Amygdala (tissue), 56 donors: Measurements from ENCODE around the gene SETD7.
"Not testable (repeated sequence)": the region's sequence is repeated elsewhere in the genome, so short reads cannot be mapped to it uniquely, and the experiment has no call there.

Experiments
- DNase-seq, 56 donors: peaks; one replicate each; lab custom pipeline; 2025; lab: John Stamatoyannopoulos, UW

Gene SETD7

GRCh38 chr4:139476363-139476762 is 79.7 kb downstream of the SETD7 start:
- no peak for DNase-seq

- DNase-seq, result no peak
These were observed 83.2 kb downstream of the SETD7 start for GRCh38 chr4:139472852-139473251.

- DNase-seq, result no peak
These were observed 84.9 kb downstream of the SETD7 start for GRCh38 chr4:139470997-139471665.

DNA sequence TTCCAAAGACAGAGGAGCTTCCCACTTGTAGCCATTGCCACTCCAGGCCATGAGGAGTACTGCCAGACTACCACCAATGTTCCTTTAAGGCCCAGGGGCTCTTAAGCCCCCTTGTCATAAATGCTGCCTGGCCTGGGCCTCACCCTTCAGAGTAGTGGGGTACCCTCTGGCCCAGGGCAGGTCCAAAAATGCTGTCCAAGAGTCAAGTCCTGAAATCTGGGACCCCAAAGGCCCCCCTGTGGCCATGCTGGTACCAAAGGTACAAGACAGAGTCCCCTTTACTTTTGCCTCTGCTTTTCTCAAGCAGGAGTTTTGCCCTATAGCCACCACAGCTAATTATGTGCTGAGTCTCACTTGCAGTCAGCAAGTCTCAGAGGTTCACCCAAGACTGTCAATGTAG is 85.7 kb downstream of the SETD7 start:
- no peak for DNase-seq

DNA sequence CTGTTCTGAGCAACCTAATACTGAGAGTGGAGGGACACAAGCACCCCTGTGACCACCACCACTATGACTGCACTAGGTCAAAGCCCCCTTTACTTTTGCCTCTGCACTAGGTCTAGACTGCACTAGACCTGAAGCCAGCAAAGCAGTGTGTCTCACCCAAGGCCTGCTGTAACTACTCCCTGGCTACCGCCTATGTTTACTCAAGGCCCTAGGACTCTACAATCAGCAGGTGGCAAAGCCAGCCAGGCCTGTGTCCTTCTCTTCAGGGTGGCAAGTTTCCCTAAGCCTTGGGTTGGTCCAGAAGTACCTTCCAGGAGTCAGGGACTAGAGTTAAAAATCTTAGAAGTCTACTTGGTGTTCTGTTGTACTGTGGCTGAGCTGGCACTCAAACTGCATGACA is 86.2 kb downstream of the SETD7 start:
- DNase-seq, result no peak

GRCh38 chr4:139469216-139469615 is 86.8 kb downstream of the SETD7 start:
- no peak for DNase-seq

GRCh38 chr4:139468756-139469155 is 87.3 kb downstream of the SETD7 start:
- DNase-seq, result not testable (repeated sequence)

GRCh38 chr4:139465922-139466321 is 90.1 kb downstream of the SETD7 start:
- no peak for DNase-seq

- DNase-seq, result not testable (repeated sequence)
These were observed 91.5 kb downstream of the SETD7 start for GRCh38 chr4:139464512-139464911.

GRCh38 chr4:139461022-139461628 is 94.9 kb downstream of the SETD7 start:
- DNase-seq, result no peak

GRCh38 chr4:139460565-139460964 is 95.5 kb downstream of the SETD7 start:
- no peak for DNase-seq

DNA sequence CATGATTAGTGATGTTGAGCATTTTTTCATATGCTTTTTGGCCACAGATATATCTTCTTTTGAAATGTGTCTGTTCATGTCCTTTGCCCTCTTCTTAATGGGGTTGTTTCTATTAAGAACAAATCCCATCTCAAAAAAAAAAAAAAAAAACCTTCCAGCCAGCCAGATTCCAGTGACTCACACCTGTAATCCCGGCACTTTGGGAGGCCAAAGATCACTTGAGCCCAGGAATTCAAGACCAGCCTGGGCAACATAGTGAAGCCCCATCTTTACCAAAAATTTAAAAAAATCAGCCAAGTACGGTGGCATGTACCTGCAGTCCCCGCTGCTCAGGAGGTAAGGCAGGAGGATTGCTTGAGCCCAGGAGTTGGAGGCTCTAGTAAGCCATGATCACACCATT is 97.0 kb downstream of the SETD7 start:
- no peak for DNase-seq

- no peak for DNase-seq
These were observed 97.5 kb downstream of the SETD7 start for GRCh38 chr4:139458543-139458942.

DNA sequence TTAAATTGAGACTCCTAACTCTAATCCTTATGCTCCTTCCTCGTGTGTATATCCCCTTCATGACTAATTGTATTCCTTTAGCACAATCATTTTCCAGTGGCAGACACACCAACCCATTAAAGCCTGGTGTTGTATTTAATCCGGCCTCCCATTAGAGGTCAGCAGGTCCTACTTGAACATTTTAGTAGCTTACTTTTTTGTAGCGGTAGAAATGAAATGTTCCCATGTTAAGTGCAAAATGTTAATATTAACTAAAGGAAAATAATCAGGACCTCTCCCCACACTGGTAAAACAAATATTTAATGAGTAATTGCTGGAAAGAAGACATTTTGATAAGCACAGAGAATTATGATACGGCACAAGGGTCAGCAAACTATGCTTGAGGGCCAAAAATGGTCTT is 98.7 kb downstream of the SETD7 start:
- DNase-seq, result no peak

GRCh38 chr4:139455126-139455538 is 100.9 kb downstream of the SETD7 start:
- DNase-seq, result peak in 1 of 56 donors; percentile 3

GRCh38 chr4:139454111-139455045 is 101.6 kb downstream of the SETD7 start, which contains the start of gene RAB33B:
RAB33B (plus strand) TSS chr4:139454121; CDS start chr4:139454196, 75 bp downstream.
- peak in 4 of 56 donors; percentile 43 to 66 (median 53) for DNase-seq

DNA sequence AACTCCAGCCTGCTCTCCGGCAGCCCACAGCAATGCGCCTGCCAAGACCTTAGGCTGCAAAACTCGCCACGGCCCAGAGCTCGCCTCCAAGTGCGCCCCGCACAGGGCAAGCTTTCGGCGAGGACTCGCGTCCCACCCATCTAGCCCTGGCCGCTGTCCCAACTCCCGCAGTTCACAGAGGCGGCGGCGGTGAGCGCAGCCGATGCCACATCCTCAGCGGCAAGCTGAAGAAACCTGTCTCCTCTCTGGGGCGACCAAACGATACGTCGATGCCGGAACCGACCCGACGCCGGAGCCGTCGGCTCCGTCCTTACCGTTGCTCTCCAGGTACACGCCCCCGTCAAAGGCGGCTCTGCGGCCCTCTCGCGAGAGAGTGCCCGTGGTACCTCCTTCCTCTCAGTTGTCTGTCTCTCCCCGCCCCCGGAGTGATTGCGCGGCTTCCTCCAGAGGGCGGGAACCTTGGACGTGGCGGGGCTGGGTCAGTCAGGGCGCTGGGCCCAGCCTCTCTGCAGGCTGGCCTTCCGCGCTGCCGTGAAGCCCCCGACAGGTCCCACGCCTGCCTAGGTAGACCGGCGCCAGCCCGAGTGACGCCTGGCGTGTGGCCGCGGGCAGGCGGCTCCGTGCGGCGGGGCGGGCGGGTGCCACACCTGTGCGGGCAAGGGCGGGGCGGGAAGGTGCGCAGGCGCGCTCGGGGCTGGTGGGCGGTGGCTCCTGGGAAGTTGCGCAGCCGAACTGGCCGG is 102.5 kb downstream of the SETD7 start:
- DNase-seq, result peak; percentile 43 to 99 (median 91)

- no peak for DNase-seq
These were observed 103.0 kb downstream of the SETD7 start for GRCh38 chr4:139453041-139453370.

DNA sequence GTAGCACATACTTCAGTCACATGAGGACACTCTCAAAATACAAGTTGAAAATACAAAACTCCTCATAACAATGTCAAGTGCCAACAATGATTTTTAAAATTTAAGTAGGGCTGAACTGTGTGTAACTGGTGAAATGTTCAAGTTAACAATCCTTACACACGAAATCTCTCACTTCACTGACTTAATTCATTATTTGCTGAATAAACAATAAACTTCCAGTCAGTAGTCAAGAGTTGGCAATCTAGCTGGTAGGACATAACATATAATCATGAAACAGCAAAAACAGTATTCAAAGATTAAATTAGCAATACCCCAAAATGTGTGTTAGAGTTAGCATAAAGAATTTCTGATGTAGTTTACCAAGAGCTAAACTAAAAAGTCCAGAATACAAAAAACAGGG is 104.0 kb downstream of the SETD7 start:
- no peak for DNase-seq

GRCh38 chr4:139450586-139450985 is 105.4 kb downstream of the SETD7 start:
- DNase-seq, result no peak

GRCh38 chr4:139447078-139447477 is 108.9 kb downstream of the SETD7 start:
- not testable (repeated sequence) for DNase-seq
